RWPE2 (cell line): ENCODE measurements around the gene NBDY.
"Not testable (repeated sequence)": the region's sequence is repeated elsewhere in the genome, so short reads cannot be mapped to it uniquely, and the experiment has no call there.

ENCODE experiments used
- ATAC-seq: fragments of 200-7000 bp; cut with Tn5 transposase; 3 replicates; pipeline ENCODE4 v1.9.1; 2021; ENCODE audit warnings: low read depth
- DNase-seq: peaks from one replicate; pipeline ENCODE4 v3.0.0-alpha.2; 2020; ENCODE audit warnings: low spot score
- H3K27ac ChIP-seq: fragments of 450-650 bp; 2 replicates; pipeline ENCODE4 v1.5.1; 2017; ENCODE audit warnings: mild to moderate bottlenecking; ENCODE audit not compliant: poor library complexity, severe bottlenecking
- H3K27me3 ChIP-seq: fragments of 250-450 bp; sonication (Bioruptor Pico); 2 replicates; pipeline ENCODE4 v1.5.1; 2021; ENCODE audit warnings: mild to moderate bottlenecking, moderate library complexity; ENCODE audit not compliant: insufficient read depth, poor library complexity, severe bottlenecking
- H3K36me3 ChIP-seq: fragments of 250-450 bp; sonication (Bioruptor Pico); 2 replicates; pipeline ENCODE4 v1.5.1; 2020; ENCODE audit warnings: low read depth, mild to moderate bottlenecking, moderate library complexity
- H3K4me1 ChIP-seq: fragments of 250-450 bp; sonication (Bioruptor Pico); 2 replicates; pipeline ENCODE4 v1.5.1; 2021; ENCODE audit warnings: mild to moderate bottlenecking, moderate library complexity; ENCODE audit not compliant: insufficient read depth, poor library complexity, severe bottlenecking
- H3K4me3 ChIP-seq: fragments of 250-450 bp; sonication (Bioruptor Pico); 2 replicates; pipeline ENCODE4 v1.5.1; 2021; ENCODE audit warnings: mild to moderate bottlenecking, moderate library complexity; ENCODE audit not compliant: severe bottlenecking
- H3K9me3 ChIP-seq: fragments of 250-450 bp; sonication (Bioruptor Pico); 2 replicates; pipeline ENCODE4 v1.5.1; 2021; ENCODE audit warnings: mild to moderate bottlenecking, moderate library complexity; ENCODE audit not compliant: severe bottlenecking
- TF ChIP-seq, protein P1 (sequence below): fragments of 450-650 bp; IDR thresholded peaks from one replicate; pipeline ENCODE4 v1.5.1; 2017; ENCODE audit warnings: mild to moderate bottlenecking, moderate library complexity; ENCODE audit not compliant: poor library complexity, severe bottlenecking

Gene NBDY

DNA sequence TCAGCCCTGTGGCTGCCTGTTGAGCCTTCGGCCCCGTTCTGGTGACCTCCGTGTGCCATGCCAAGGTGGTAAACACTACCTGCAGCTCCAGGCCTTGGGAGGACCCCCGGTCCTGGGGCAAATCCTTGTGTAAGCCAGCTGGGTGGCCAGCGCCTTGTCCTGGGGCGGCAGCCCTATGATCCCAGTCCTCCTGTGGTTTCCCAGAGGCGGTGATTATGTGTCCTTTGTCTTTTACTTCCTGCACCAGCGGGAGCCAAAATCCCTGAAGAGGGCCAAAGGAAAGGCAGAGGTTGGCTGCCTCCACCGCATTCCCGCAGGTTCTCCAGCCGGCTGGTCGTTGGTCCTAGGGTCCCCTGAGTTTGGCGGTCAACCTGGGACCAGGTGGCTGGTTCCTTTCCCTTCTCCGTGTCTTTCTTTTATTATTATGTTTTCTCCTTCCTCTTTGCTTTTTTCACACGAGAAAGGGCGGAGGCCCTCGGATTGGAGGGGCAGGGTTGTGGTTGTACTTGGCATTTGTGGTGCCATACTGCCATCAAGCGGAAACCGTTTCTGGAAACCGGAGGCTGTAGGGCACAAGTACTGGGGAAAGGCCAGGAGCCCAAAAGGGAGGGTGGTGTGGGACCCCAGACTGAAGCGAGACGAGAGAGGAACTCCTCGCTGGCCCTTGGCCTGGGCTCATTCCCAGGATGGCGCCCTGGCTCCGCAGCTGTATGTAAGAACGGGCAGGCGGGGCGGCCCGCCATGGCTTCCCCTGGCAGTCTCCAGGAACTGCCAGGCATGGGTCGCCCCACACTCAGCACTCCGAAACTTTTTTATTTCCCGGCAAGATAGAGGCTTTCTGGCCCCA is 43.9 kb downstream of the NBDY start:
- not testable (repeated sequence) for H3K4me1 ChIP-seq, H3K27me3 ChIP-seq, H3K4me3 ChIP-seq, H3K27ac ChIP-seq, DNase-seq, H3K36me3 ChIP-seq, ATAC-seq, H3K9me3 ChIP-seq

DNA sequence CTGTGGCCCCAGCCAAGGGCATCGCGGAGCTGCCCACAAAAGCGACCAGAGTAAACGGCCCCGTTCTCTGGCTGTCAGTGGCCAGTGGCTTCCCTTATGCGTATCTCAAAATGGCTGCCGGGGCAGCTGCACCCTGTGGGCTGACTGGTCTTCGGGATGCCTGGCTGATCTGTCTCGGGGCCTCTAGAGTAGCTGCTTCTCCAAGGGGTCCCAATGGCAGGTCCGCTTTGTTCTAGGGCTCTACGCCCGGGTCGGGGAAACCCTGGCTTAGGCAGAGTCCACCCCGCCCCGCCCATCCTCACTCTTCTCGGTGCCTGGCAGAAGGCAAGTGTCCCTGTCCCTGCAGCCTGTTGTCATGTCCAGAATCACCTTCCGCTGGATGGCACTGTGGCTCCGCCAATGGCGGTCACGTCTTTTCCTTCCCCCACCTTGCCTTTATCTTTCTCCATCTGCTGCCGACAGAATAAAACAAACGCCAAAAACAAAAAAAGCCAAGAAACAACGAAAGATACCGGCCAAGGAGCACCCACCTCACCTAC is 44.5 kb downstream of the NBDY start:
- not testable (repeated sequence) for H3K27ac ChIP-seq, H3K36me3 ChIP-seq, ATAC-seq, H3K4me1 ChIP-seq, H3K9me3 ChIP-seq, H3K27me3 ChIP-seq, DNase-seq, H3K4me3 ChIP-seq

DNA sequence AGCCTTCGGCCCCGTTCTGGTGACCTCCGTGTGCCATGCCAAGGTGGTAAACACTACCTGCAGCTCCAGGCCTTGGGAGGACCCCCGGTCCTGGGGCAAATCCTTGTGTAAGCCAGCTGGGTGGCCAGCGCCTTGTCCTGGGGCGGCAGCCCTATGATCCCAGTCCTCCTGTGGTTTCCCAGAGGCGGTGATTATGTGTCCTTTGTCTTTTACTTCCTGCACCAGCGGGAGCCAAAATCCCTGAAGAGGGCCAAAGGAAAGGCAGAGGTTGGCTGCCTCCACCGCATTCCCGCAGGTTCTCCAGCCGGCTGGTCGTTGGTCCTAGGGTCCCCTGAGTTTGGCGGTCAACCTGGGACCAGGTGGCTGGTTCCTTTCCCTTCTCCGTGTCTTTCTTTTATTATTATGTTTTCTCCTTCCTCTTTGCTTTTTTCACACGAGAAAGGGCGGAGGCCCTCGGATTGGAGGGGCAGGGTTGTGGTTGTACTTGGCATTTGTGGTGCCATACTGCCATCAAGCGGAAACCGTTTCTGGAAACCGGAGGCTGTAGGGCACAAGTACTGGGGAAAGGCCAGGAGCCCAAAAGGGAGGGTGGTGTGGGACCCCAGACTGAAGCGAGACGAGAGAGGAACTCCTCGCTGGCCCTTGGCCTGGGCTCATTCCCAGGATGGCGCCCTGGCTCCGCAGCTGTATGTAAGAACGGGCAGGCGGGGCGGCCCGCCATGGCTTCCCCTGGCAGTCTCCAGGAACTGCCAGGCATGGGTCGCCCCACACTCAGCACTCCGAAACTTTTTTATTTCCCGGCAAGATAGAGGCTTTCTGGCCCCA is 49.3 kb downstream of the NBDY start:
- H3K27me3 ChIP-seq, H3K27ac ChIP-seq, H3K4me1 ChIP-seq, ATAC-seq, H3K9me3 ChIP-seq, H3K36me3 ChIP-seq, H3K4me3 ChIP-seq, DNase-seq: not testable (repeated sequence)

DNA sequence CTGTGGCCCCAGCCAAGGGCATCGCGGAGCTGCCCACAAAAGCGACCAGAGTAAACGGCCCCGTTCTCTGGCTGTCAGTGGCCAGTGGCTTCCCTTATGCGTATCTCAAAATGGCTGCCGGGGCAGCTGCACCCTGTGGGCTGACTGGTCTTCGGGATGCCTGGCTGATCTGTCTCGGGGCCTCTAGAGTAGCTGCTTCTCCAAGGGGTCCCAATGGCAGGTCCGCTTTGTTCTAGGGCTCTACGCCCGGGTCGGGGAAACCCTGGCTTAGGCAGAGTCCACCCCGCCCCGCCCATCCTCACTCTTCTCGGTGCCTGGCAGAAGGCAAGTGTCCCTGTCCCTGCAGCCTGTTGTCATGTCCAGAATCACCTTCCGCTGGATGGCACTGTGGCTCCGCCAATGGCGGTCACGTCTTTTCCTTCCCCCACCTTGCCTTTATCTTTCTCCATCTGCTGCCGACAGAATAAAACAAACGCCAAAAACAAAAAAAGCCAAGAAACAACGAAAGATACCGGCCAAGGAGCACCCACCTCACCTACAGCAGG is 50.0 kb downstream of the NBDY start:
- DNase-seq, H3K4me1 ChIP-seq, H3K27me3 ChIP-seq, H3K36me3 ChIP-seq, H3K27ac ChIP-seq, ATAC-seq, H3K4me3 ChIP-seq, H3K9me3 ChIP-seq: not testable (repeated sequence)

DNA sequence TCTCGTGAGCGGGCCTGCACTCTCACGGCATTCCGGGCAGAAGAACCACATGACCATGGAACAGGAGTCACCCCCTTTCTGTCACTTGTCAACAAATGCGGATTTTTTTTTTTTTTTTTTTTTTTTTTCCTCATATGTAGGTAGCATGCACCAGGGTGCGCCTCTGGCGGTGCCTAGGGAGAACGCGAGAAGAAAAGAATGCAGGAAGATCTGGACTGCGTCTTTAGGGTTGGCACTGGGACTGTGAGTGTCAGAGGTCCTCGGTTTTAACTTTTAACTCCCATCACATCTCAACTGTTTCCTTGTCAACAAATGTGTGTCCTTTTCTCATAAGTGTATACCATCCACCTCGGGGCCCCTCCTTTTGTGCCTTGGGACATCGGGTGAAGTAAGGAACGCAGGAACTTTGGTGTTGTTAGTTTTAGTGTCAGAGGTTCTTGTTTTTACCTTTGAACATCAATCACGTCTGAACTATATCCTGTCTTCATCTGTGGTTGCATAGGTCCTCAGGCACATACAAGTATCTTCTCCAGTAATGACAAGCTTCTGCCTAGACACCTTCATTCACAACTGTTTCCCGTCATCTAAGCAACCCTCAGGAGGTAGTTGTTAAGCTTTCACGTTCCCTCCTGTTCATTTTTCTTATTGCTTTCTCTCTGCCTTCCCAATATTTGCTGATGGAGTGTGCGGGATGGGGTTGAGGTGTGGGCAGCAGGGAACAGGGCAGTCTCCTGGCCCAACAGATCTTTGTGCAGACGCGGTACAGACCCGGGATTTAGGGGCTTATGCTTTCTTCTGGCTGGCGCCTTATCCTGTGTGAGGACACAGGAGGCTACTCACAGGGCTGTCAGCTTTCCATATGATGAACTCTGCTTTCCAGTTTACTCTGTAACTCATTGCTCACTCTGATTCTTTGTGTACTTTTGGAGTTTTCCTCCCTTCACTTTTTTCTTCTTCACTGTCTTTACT is 51.9 kb downstream of the NBDY start:
- not testable (repeated sequence) for ATAC-seq

DNA sequence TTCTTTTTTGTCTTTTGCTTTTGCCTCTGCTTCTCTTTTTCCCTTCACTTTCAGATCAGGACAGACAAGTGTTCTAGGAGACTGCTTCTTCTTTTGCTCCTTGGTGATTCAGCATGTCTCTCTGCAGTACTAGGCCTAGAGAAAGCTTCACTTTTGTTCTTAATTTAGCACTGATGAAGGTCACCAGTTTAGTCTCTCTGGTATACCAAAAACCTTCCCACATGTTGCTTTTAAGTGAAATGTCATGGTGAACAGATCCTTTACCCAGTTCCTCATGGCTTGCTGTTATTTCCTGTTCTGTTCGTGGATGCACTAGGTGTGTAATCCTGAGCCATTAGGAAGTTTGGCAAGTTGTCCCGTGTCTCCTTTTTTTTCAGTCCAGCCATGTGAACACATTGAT is 53.3 kb downstream of the NBDY start:
- Histone ChIP-seq H3K27ac (no peak overlapping the region), H3K4me3 (no peak overlapping the region), H3K9me3 (no peaks in the 10 kb centered on the region), H3K4me1 (no peaks in the 10 kb centered on the region), H3K27me3 (no peaks in the 10 kb centered on the region), H3K36me3 (no peaks in the 10 kb centered on the region)
- no peak for DNase-seq
- TF ChIP-seq, protein P1, sequence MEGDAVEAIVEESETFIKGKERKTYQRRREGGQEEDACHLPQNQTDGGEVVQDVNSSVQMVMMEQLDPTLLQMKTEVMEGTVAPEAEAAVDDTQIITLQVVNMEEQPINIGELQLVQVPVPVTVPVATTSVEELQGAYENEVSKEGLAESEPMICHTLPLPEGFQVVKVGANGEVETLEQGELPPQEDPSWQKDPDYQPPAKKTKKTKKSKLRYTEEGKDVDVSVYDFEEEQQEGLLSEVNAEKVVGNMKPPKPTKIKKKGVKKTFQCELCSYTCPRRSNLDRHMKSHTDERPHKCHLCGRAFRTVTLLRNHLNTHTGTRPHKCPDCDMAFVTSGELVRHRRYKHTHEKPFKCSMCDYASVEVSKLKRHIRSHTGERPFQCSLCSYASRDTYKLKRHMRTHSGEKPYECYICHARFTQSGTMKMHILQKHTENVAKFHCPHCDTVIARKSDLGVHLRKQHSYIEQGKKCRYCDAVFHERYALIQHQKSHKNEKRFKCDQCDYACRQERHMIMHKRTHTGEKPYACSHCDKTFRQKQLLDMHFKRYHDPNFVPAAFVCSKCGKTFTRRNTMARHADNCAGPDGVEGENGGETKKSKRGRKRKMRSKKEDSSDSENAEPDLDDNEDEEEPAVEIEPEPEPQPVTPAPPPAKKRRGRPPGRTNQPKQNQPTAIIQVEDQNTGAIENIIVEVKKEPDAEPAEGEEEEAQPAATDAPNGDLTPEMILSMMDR, result no peak
- ATAC-seq, result no peak

More for the DNA sequence above, 51.9 kb downstream of the NBDY start:
- not testable (repeated sequence) for H3K9me3 ChIP-seq, H3K27me3 ChIP-seq, H3K36me3 ChIP-seq, DNase-seq, H3K27ac ChIP-seq, H3K4me3 ChIP-seq, H3K4me1 ChIP-seq
